Neural cell (in vitro differentiated cells): ENCODE data around the gene TMEM164. TPM values are rescaled to one million over a fixed set of nuclear protein-coding genes. Genes with fewer than 3 reads are reported as not detected.

Source experiments
- H2AFZ ChIP-seq: fragments of 200-600, 300-800 bp; sonication (generic), shearing (Covaris generic); 2 replicates; pipeline ENCODE4 v1.6.0; 2014; ENCODE audit warnings: low read depth, mild to moderate bottlenecking, antibody characterized with exemption, low read length, moderate library complexity
- H3F3A ChIP-seq: fragments of 200-600 bp; shearing (Covaris generic); 2 replicates; pipeline ENCODE4 v1.6.1; 2016; ENCODE audit warnings: mild to moderate bottlenecking, moderate library complexity, mixed read lengths, antibody characterized with exemption, low read length; ENCODE audit not compliant: insufficient read depth, poor library complexity, severe bottlenecking
- H3K27ac ChIP-seq: fragments of 200-600, 300-800 bp; sonication (generic), shearing (Covaris generic); 2 replicates; pipeline ENCODE4 v1.5.1; 2014; ENCODE audit warnings: mild to moderate bottlenecking, low read length, moderate library complexity
- H3K27me3 ChIP-seq: fragments of 300-800, 200-600 bp; sonication (generic), shearing (Covaris generic); 2 replicates; pipeline ENCODE4 v1.6.0; 2014; ENCODE audit warnings: mild to moderate bottlenecking, low read depth, low read length, moderate library complexity; ENCODE audit not compliant: insufficient read depth
- H3K36me3 ChIP-seq: fragments of 300-800, 200-600 bp; sonication (generic), shearing (Covaris generic); 2 replicates; pipeline ENCODE4 v1.5.1; 2014; ENCODE audit warnings: mild to moderate bottlenecking, antibody characterized with exemption, low read length, moderate library complexity; ENCODE audit not compliant: insufficient read depth
- H3K4me2 ChIP-seq: fragments of 300-800, 200-600 bp; sonication (generic), shearing (Covaris generic); 2 replicates; pipeline ENCODE4 v1.6.0; 2014; ENCODE audit warnings: mild to moderate bottlenecking, low read length
- H3K4me3 ChIP-seq: fragments of 300-800, 200-600 bp; sonication (generic), shearing (Covaris generic); 2 replicates; pipeline ENCODE4 v1.5.1; 2014; ENCODE audit warnings: mild to moderate bottlenecking, low read length, moderate library complexity
- H3K79me2 ChIP-seq: fragments of 200-600 bp; shearing (Covaris generic); replicated peaks from 2 replicates; pipeline ENCODE4 v1.6.0; 2014; ENCODE audit warnings: mild to moderate bottlenecking, low read length, moderate library complexity; ENCODE audit not compliant: insufficient read depth
- H3K9ac ChIP-seq: fragments of 300-800, 200-600 bp; sonication (generic), shearing (Covaris generic); 2 replicates; pipeline ENCODE4 v1.6.1; 2016; ENCODE audit warnings: mild to moderate bottlenecking, low read length, mixed read lengths
- H3K9me2 ChIP-seq: fragments of 200-600 bp; shearing (Covaris generic); 2 replicates; pipeline ENCODE4 v1.6.1; 2016; ENCODE audit warnings: mild to moderate bottlenecking, low read length, mixed read lengths; ENCODE audit not compliant: insufficient read depth
- H3K9me3 ChIP-seq: fragments of 200-600, 300-800 bp; sonication (generic), shearing (Covaris generic); 2 replicates; pipeline ENCODE4 v1.6.1; 2016; ENCODE audit warnings: mild to moderate bottlenecking, mixed run types, low read length, moderate library complexity, mixed read lengths
- H4K20me1 ChIP-seq: fragments of 200-600 bp; shearing (Covaris generic); 2 replicates; pipeline ENCODE4 v1.6.1; 2016; ENCODE audit warnings: mild to moderate bottlenecking, mixed run types; ENCODE audit not compliant: insufficient read depth
- CTCF ChIP-seq: fragments of 450-650 bp; IDR thresholded peaks from 2 replicates; pipeline ENCODE4 v1.5.1; 2014; ENCODE audit warnings: antibody characterized with exemption, mild to moderate bottlenecking, moderate library complexity; ENCODE audit not compliant: poor library complexity, severe bottlenecking
- EP300 ChIP-seq: fragments of 450-650 bp; conservative IDR thresholded peaks from 2 replicates; pipeline ENCODE4 v1.6.1; 2014; ENCODE audit warnings: antibody characterized with exemption, mild to moderate bottlenecking, moderate library complexity; ENCODE audit not compliant: poor library complexity, severe bottlenecking
- EZH2 ChIP-seq: fragments of 200-600, 300-800 bp; shearing (Covaris generic), sonication (generic); IDR thresholded peaks from 2 replicates; pipeline ENCODE4 v1.6.1; 2014; ENCODE audit warnings: antibody characterized with exemption, low read length, borderline replicate concordance, mild to moderate bottlenecking; ENCODE audit not compliant: insufficient read depth, poor library complexity, severe bottlenecking
- MXI1 ChIP-seq: fragments of 450-650 bp; conservative IDR thresholded peaks from 2 replicates; pipeline ENCODE4 v1.6.1; 2014; ENCODE audit warnings: antibody characterized with exemption, mild to moderate bottlenecking; ENCODE audit not compliant: poor library complexity, severe bottlenecking
- POLR2AphosphoS5 ChIP-seq: IDR thresholded peaks from 2 replicates; pipeline ENCODE4 v1.6.1; 2012
- RAD21 ChIP-seq: fragments of 450-650 bp; conservative IDR thresholded peaks from 2 replicates; pipeline ENCODE4 v1.6.1; 2014; ENCODE audit warnings: antibody characterized with exemption, mild to moderate bottlenecking, moderate library complexity
- REST ChIP-seq: IDR thresholded peaks from 2 replicates; pipeline ENCODE4 v1.6.1; 2012; ENCODE audit warnings: borderline replicate concordance
- SMC3 ChIP-seq: fragments of 450-650 bp; conservative IDR thresholded peaks from 2 replicates; pipeline ENCODE4 v1.6.1; 2014; ENCODE audit warnings: antibody characterized with exemption, mild to moderate bottlenecking, moderate library complexity; ENCODE audit not compliant: poor library complexity
- TAF1 ChIP-seq: IDR thresholded peaks from 2 replicates; pipeline ENCODE4 v1.6.1; 2012; ENCODE audit warnings: low read depth
- polyA plus RNA-seq: library from polyadenylated mRNA; depleted of rRNA; stranded (reverse); fragments of >200 nt; gene quantifications from 2 replicates; pipeline ENCODE4 v1.2.3, GENCODE V29; 2014

Gene TMEM164
- polyA plus RNA-seq, 1 donor from 2014 or later, result 52.8 TPM

- Histone ChIP-seq H3K79me2 (no peaks in the 10 kb centered on the region), H3K9ac (no peak overlapping the region), H3K27ac (no peak overlapping the region), H3K4me3 (no peak overlapping the region), H3K9me3 (no peaks in the 10 kb centered on the region), H3K9me2 (no peaks in the 10 kb centered on the region), H2AFZ (no peak overlapping the region), H3K36me3 (no peaks in the 10 kb centered on the region), H3F3A (no peaks in the 10 kb centered on the region), H4K20me1 (no peaks in the 10 kb centered on the region), H3K4me2 (no peak overlapping the region), H3K27me3 (no peaks in the 10 kb centered on the region)
- TF ChIP-seq EP300 (no peak), POLR2AphosphoS5 (no peak), RAD21 (no peak), TAF1 (no peak), MXI1 (no peak), EZH2 (no peak), CTCF (no peak), REST (no peak), SMC3 (no peak)
These were observed 212.5 kb downstream of the TMEM164 start for GRCh38 chrX:110215411-110215810.

GRCh38 chrX:110216027-110216426 lies 213.1 kb downstream of the TMEM164 start:
- TF ChIP-seq CTCF (no peak), EP300 (no peak), RAD21 (no peak), EZH2 (no peak), POLR2AphosphoS5 (no peak), SMC3 (no peak), REST (no peak), TAF1 (no peak)
- Histone ChIP-seq H3K4me2 (no peak overlapping the region), H3K4me3 (no peak overlapping the region), H3F3A (no peaks in the 10 kb centered on the region), H3K9me3 (no peaks in the 10 kb centered on the region), H3K79me2 (no peaks in the 10 kb centered on the region), H4K20me1 (no peaks in the 10 kb centered on the region), H3K9ac (no peak overlapping the region), H2AFZ (no peak overlapping the region), H3K27me3 (no peaks in the 10 kb centered on the region), H3K27ac (no peak overlapping the region), H3K36me3 (no peaks in the 10 kb centered on the region), H3K9me2 (no peaks in the 10 kb centered on the region)
